Measurements from ENCODE around the gene TLR10. TPM values are rescaled to one million over a fixed set of nuclear protein-coding genes. Genes with fewer than 3 reads are reported as not detected.

Gene TLR10
- total and polyA plus RNA-seq, 2 of the 13 experiments (the other 11 are each of a cell fraction or from before 2014, with no cell fraction given), result not detected

GRCh38 chr4:38815885-38816782 is 33.3 kb upstream of the TLR10 start:
- POLR2A ChIA-PET, result no interaction called here
- Histone ChIP-seq H3K79me2 (ENCODE audit: insufficient read depth, low read length) (no peaks in the 10 kb centered on the region), H3K4me2 (ENCODE audit: low read depth, low read length) (no peak overlapping the region), H4K20me1 (ENCODE audit: insufficient read depth, low read length) (no peaks in the 10 kb centered on the region), H3K4me1 (ENCODE audit: insufficient read depth, low read length) (no peaks in the 10 kb centered on the region; the same call in 1 of the 2 replicates), H3K27ac (ENCODE audit: extremely low read length, insufficient read depth, low read length) (no peak overlapping the region), H3K9ac (ENCODE audit: insufficient read depth, low read depth, low read length) (no peak overlapping the region), H3K9me3 (ENCODE audit: low read length) (no peaks in the 10 kb centered on the region), H3K27me3 (ENCODE audit: control insufficient read depth in 1 of 2, insufficient read depth in 2 of 2, low read length in 2 of 2) (no peaks in the 10 kb centered on the region), H2AFZ (ENCODE audit: low read length) (no peak overlapping the region), H3K36me3 (replicated peaks in 1 of 2; ENCODE audit: control insufficient read depth in 1 of 2, insufficient read depth in 2 of 2, low read length in 2 of 2) (no peaks in the 10 kb centered on the region), H3K4me3 (replicated peaks in 1 of 3; ENCODE audit: insufficient read depth in 1 of 3, low read depth in 2 of 3, low read length in 3 of 3) (no peak overlapping the region)
- CTCF ChIA-PET (ENCODE audit: low intra/inter-chr PET ratio, low total read pairs), result no interaction called here
- DNase-seq (ENCODE audit: low spot score) (no peak), FAIRE-seq (no peak), ATAC-seq (no peak)
- WGBS (ENCODE audit: low lambda C conversion rate), result 22% methylated on average over 3 of the region's 3 CpGs
- TF ChIP-seq TFDP2 (CRISPR knock-in tag; IDR thresholded peaks at IDR 0.05) (no peak), POLR2G (IDR thresholded peaks at IDR 0.05; ENCODE audit: low read depth, low read length) (no peak), U2AF1 (optimal IDR thresholded peaks at IDR 0.05; ENCODE audit: low read depth, low read length) (no peak), WIZ (CRISPR knock-in tag; IDR thresholded peaks at IDR 0.05) (no peak)
- in situ Hi-C loops (cut with HindIII; ENCODE audit: extremely low pct_ligation_motif_present, low pct_unique_long_range_greater_than_20kb) (no loop called here), intact Hi-C loops (cut with micrococcal nuclease; ENCODE audit: unreplicated experiment) (no loop called here)
- BruUV-seq (replicated peaks), result no TSS peak

- H3K79me2 ChIP-seq (ENCODE audit: insufficient read depth, low read length), result no peaks in the 10 kb centered on the region
- CTCF ChIA-PET (ENCODE audit: low intra/inter-chr PET ratio, low total read pairs), result no interaction called here
- no peak overlapping the region for H3K4me2 ChIP-seq (ENCODE audit: low read depth, low read length)
- ATAC-seq (no peak), DNase-seq (ENCODE audit: low spot score) (no peak), FAIRE-seq (no peak)
- no peak overlapping the region for H3K27ac ChIP-seq (ENCODE audit: extremely low read length, insufficient read depth, low read length)
- POLR2A ChIA-PET, result no interaction called here
- no peak overlapping the region for H3K9ac ChIP-seq (ENCODE audit: insufficient read depth, low read depth, low read length)
- H3K4me1 ChIP-seq (ENCODE audit: insufficient read depth, low read length), result no peaks in the 10 kb centered on the region; the same call in 1 of the 2 replicates
- 0% methylated on average over 3 of the region's 3 CpGs for WGBS (ENCODE audit: low lambda C conversion rate)
- no peaks in the 10 kb centered on the region for H3K9me3 ChIP-seq (ENCODE audit: low read length)
- H3K4me3 ChIP-seq (replicated peaks in 1 of 3; ENCODE audit: insufficient read depth in 1 of 3, low read depth in 2 of 3, low read length in 3 of 3), result no peak overlapping the region
- H2AFZ ChIP-seq (ENCODE audit: low read length), result no peak overlapping the region
- H3K36me3 ChIP-seq (replicated peaks in 1 of 2; ENCODE audit: control insufficient read depth in 1 of 2, insufficient read depth in 2 of 2, low read length in 2 of 2), result no peaks in the 10 kb centered on the region
- no peaks in the 10 kb centered on the region for H3K27me3 ChIP-seq (ENCODE audit: control insufficient read depth in 1 of 2, insufficient read depth in 2 of 2, low read length in 2 of 2)
- BruUV-seq (replicated peaks), result no TSS peak
- no peaks in the 10 kb centered on the region for H4K20me1 ChIP-seq (ENCODE audit: insufficient read depth, low read length)
- in situ Hi-C loops (cut with HindIII; ENCODE audit: extremely low pct_ligation_motif_present, low pct_unique_long_range_greater_than_20kb) (no loop called here), intact Hi-C loops (cut with micrococcal nuclease; ENCODE audit: unreplicated experiment) (no loop called here)
- no peak for TF ChIP-seq ISL2 (CRISPR knock-in tag; IDR thresholded peaks at IDR 0.05)
- TF ChIP-seq, protein P1, sequence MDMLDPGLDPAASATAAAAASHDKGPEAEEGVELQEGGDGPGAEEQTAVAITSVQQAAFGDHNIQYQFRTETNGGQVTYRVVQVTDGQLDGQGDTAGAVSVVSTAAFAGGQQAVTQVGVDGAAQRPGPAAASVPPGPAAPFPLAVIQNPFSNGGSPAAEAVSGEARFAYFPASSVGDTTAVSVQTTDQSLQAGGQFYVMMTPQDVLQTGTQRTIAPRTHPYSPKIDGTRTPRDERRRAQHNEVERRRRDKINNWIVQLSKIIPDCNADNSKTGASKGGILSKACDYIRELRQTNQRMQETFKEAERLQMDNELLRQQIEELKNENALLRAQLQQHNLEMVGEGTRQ (IDR thresholded peaks at IDR 0.05; ENCODE audit: low read depth, low read length), result no peak
- TF ChIP-seq, protein P1 (CRISPR knock-in tag; IDR thresholded peaks at IDR 0.05; ENCODE audit: borderline replicate concordance), result no peak
Measured at GRCh38 chr4:38814386-38814785, 31.6 kb upstream of the TLR10 start.
